Measurements from ENCODE around the gene ANKRD44. TPM values are rescaled to one million over a fixed set of nuclear protein-coding genes. Genes with fewer than 3 reads are reported as not detected.
"Not testable (repeated sequence)": the region's sequence is repeated elsewhere in the genome, so short reads cannot be mapped to it uniquely, and the experiment has no call there.

The ANKRD44 gene
- polyA plus RNA-seq, 1 experiment = 14.7 TPM

DNA sequence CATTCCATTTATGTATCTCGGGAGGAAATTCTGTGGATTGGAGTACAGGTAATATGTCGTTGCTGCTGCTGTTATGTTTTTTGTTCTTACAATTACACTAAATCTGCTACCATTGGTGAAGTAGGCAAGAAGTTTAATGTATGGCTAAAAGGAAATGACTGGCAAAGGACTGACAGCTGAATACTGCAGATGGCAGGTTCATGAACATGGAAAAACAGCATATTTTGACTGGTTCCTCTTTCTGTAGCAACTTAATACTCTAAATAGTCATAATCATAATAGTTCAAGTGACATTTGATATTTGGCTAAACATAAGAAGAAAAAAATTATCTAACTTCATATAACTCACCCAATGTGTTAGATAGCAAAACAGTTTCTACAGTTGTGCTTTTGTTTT is 299.6 kb downstream of the ANKRD44 start:
- no peak overlapping the region for H3K4me3 ChIP-seq (ENCODE audit: low read depth, low read length)
- TF ChIP-seq, protein P1, sequence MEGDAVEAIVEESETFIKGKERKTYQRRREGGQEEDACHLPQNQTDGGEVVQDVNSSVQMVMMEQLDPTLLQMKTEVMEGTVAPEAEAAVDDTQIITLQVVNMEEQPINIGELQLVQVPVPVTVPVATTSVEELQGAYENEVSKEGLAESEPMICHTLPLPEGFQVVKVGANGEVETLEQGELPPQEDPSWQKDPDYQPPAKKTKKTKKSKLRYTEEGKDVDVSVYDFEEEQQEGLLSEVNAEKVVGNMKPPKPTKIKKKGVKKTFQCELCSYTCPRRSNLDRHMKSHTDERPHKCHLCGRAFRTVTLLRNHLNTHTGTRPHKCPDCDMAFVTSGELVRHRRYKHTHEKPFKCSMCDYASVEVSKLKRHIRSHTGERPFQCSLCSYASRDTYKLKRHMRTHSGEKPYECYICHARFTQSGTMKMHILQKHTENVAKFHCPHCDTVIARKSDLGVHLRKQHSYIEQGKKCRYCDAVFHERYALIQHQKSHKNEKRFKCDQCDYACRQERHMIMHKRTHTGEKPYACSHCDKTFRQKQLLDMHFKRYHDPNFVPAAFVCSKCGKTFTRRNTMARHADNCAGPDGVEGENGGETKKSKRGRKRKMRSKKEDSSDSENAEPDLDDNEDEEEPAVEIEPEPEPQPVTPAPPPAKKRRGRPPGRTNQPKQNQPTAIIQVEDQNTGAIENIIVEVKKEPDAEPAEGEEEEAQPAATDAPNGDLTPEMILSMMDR (IDR thresholded peaks at IDR 0.05; ENCODE audit: low read depth, low read length) = no peak
- H3K27ac ChIP-seq (ENCODE audit: low read depth, low read length) = no peak overlapping the region
- no peaks in the 10 kb centered on the region for H3K9me3 ChIP-seq (ENCODE audit: control insufficient read depth, insufficient read depth, low read length)
- DNase-seq (ENCODE audit: low read depth, low spot score) = no peak
- H3K27me3 ChIP-seq (ENCODE audit: control insufficient read depth, insufficient read depth, low read length) = no peaks in the 10 kb centered on the region
- POLR2A ChIA-PET = no interaction called here
- CTCF ChIA-PET = interaction anchor here (0.6 to 2.6 kb wide), 27 partner anchors 8 to 769 kb away, joined by 3 to 13 read pairs (median 4); no protein-coding TSS in a partner anchor

DNA sequence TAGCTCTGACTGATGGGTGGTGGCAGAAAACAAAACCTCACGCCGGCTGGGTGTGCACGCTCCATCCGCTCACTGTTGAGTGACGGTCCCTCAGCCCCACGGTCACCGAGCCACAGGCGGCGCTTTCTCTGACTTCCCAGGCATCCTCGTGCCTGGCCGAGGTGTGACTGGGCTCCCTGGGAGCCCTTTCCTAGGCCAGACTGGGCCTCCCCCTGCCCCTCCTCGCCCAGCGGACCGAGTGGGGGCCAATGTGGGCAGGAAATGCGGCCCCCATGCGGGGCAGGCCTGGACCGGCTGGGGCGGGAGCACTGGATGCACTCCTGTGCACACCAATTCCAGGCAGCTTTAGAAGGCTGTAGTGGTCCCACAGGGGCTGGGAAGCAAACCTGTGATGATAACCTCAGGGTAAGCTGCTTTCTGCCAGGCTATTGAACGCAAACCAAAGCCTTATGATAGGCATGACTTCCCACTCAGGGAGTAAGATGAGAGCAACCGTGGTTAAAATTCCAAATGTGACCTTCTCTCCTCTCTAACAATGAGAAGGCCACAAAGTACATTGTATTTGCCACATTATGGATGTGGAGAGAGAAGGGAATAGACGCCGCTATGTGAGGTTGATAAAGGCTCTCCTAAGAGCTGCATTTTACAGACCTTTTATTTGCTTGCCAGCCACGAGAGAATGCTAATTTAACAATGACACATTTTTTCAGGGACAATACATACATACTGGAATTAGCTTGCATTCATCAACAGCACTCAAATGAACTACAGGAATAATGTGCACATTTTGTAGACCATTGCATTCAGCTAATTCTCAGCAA is 300.2 kb downstream of the ANKRD44 start:
- ChIA-PET CTCF (interaction anchor here (0.7 to 2.6 kb wide), 13 partner anchors 7 to 365 kb away, joined by 3 to 11 read pairs (median 5); no protein-coding TSS in a partner anchor), POLR2A (no interaction called here)
- no peak overlapping the region for H3K4me3 ChIP-seq (ENCODE audit: low read depth, low read length)
- DNase-seq (ENCODE audit: low read depth, low spot score) = no peak
- H3K9me3 ChIP-seq (ENCODE audit: control insufficient read depth, insufficient read depth, low read length) = no peaks in the 10 kb centered on the region
- TF ChIP-seq, protein P1 (IDR thresholded peaks at IDR 0.05; ENCODE audit: low read depth, low read length) = no peak
- H3K27me3 ChIP-seq (ENCODE audit: control insufficient read depth, insufficient read depth, low read length) = no peaks in the 10 kb centered on the region
- no peak overlapping the region for H3K27ac ChIP-seq (ENCODE audit: low read depth, low read length)

DNA sequence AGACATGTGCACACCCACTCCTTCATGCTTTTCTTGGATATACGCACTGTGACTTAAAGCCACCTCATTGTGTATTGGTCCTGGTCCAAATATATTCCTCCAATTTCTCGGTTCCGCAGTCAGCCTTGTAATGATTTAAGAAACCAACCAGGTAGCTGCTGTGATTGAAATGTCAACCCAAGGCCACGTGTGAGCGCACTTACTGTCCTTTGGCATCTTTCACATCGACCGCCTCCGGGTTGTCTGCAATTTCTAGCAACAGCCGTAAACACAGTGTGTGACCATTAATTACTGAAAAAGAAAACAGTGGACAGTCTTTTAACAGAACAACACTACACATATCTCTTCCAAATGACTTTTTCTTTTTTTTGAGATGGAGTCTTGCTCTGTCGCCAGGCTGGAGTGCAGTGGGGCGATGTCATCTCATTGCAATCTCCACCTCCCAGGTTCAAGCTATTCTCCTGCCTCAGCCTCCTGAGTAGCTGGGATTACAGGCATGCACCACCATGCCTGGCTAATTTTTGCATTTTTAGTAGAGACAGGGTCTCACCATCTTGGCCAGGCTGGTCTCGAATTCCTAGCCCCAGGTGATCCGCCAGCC is 301.7 kb downstream of the ANKRD44 start:
- H3K4me3 ChIP-seq (ENCODE audit: low read depth, low read length); H3K27ac ChIP-seq (ENCODE audit: low read depth, low read length); DNase-seq (ENCODE audit: low read depth, low spot score); H3K27me3 ChIP-seq (ENCODE audit: control insufficient read depth, insufficient read depth, low read length); POLR2A ChIA-PET; H3K9me3 ChIP-seq (ENCODE audit: control insufficient read depth, insufficient read depth, low read length): not testable (repeated sequence)
- CTCF ChIA-PET = interaction anchor here (0.8 kb wide), 1 partner anchor 369 kb away, joined by 4 read pairs; no protein-coding TSS in a partner anchor

DNA sequence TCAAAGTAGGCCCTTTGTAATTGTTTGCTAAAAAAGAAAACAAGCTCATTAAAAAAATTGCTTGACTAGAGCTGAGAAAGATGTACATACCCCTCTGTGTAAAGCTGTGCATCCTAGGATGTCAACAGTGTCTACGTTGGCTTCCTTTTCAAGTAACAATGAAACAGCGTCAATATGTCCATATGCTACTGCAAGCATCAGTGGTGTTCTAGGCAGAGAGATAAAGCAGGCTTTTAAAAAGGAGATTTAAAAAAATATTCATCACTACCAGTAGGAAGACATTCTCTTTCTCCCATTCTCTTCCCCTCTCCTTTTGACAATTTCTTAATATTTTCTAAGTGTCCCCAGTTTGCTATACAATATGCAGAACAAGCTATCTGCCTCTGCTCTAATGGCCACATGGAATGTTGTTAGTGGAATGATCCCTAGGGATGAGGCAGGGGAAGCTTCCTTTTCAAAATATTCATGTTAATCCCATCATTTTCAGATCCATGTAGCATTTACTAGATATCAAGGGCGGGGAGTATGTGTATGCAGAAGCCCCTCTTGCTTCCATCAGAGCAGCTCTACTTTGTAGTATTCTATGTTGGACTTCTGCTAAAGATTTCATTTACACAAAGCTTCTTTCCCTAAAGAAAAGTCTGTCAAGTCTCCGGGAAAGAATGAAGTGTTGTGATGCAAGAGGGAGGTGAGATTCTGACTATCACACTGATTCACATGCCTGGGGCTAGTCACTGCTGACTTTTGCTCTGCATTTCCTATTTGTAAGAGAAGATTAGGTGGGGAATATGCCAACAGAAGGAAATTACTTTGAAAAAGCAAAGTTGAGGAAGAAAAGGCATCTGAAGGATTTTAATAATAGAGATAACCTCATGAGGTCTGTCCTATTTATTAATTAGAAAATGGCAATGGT is 302.6 kb downstream of the ANKRD44 start:
- CTCF ChIA-PET = no interaction called here

DNA sequence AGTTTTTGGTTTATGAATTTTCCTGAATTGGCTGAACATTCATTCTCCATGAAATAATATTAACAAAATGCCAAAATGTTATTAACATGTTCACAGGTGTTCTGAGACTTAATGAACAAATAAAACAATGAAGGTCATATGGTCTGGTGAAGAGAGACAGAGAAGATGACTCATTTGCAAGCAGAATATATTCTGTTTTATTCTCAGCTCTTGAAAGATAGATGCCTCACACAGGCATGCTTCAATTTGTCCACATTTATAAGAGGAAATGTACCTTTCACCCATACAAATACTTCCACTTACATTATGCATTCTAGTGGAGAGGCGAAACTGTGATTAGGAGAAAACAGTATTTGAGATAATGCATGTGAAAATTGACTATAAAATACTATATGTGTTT is 308.7 kb downstream of the ANKRD44 start:
- no peak for DNase-seq (ENCODE audit: low read depth, low spot score)

More for the DNA sequence above, 302.6 kb downstream of the ANKRD44 start:
- DNase-seq (ENCODE audit: low read depth, low spot score) = no peak
- H3K9me3 ChIP-seq (ENCODE audit: control insufficient read depth, insufficient read depth, low read length) = no peaks in the 10 kb centered on the region
- H3K27ac ChIP-seq (ENCODE audit: low read depth, low read length) = no peak overlapping the region
- POLR2A ChIA-PET = no interaction called here
- no peak overlapping the region for H3K4me3 ChIP-seq (ENCODE audit: low read depth, low read length)
- H3K27me3 ChIP-seq (ENCODE audit: control insufficient read depth, insufficient read depth, low read length) = no peaks in the 10 kb centered on the region
- TF ChIP-seq, protein P1 (IDR thresholded peaks at IDR 0.05; ENCODE audit: low read depth, low read length) = no peak

More for the DNA sequence above, 308.7 kb downstream of the ANKRD44 start:
- POLR2A ChIA-PET = no interaction called here
- TF ChIP-seq, protein P1 (IDR thresholded peaks at IDR 0.05; ENCODE audit: low read depth, low read length) = no peak
- no peak overlapping the region for H3K27ac ChIP-seq (ENCODE audit: low read depth, low read length)
- H3K4me3 ChIP-seq (ENCODE audit: low read depth, low read length) = no peak overlapping the region
- H3K27me3 ChIP-seq (ENCODE audit: control insufficient read depth, insufficient read depth, low read length) = no peaks in the 10 kb centered on the region
- CTCF ChIA-PET = no interaction called here
- no peaks in the 10 kb centered on the region for H3K9me3 ChIP-seq (ENCODE audit: control insufficient read depth, insufficient read depth, low read length)

All from AG04450 (cell line).